NCI-H2171 treated with DMSO at 0.1 percent for 48 hours (cell line): Measurements from ENCODE around the gene ZNF431.
"Not testable (repeated sequence)": the region's sequence is repeated elsewhere in the genome, so short reads cannot be mapped to it uniquely, and the experiment has no call there.

Source experiments
- DNase-seq: peaks from one replicate; lab custom pipeline; 2025; lab: John Stamatoyannopoulos, UW

The ZNF431 gene

DNA sequence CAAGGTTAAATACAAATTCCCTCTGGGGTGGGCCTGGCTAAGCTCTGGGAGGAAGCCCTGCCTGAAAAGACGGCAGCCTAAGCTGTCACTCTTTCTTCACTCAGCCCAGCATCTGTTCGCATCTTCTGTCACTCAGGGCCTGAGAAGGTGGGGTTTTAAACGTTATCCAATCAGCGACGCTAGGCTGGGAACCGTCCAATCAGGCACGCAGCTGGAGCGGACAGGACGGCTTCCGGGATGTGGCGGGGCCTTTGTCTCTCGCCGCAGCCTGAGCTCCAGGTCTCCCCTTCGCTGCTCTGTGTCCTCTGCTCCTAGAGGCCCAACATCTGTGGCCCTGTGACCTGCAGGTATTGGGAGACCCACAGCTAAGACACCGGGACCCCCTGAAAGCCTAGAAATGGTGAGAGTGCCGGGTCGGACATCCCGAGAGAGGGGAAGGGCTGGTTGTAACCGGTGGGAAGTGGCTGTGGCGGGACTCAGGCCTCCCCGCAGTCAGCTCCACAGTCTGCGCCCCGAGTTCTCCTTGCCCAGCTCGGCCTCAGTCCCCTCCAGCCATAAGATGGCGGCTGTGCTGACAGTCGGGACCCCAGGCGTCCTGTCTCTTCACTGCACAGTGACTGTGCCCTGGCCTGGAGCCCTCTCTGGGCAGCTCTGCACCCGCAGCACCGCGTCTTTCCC is at the start of gene ZNF431:
ZNF431 (plus strand) TSS at position 254 of the 678 bp plus-strand sequence; CDS start at position 398, 144 bp downstream.
- peak; percentile 96 for DNase-seq

DNA sequence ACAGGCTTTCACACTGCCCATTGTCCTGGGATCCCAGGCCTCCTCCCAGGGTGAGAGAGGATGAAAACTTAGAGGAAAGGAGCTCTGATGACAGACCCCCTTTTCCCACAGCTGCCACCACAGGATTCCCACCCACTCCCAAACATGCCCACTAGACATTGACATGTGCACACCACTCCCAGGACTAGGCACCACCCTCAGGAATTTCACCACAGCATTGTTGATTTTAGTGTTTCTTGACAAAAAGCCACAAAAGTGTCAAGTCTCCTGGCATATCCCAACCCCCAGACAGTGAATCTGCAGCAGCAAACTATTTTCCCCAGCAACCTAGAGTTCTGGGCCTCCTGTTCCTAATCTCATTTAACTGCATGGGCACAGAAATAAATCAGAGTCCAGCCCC is 49.7 kb upstream of the ZNF431 start:
- DNase-seq: no peak

DNA sequence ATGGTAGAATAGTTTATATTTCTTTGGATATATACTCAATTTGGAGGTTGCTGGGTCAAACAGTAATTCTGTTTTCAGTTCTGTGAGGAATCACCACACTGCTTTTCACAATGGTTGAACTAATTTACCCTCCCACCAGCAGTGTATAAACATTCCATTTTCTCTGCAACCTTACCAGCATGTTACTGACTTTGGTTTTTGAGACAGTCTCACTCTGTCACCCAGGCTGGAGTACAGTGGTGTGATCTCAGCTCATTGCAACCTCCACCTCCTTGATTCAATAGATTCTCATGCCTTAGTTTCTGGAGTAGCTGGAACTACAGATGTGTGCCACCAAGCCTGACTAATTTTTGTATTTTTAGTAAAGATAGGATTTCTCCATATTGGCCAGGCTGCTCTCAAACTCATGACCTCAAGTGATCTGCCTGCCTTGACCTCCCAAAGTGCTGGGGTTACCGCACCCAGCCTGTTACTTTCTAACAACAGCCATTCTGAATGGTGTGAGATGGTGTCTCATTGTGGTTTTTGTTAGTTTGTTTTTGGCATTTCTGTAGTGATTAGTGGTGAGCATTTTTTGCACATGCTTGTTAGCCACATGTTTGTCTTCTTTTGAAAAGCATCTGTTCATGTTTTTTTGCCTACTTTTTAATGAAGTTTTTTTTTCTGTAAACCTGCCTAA is 47.4 kb upstream of the ZNF431 start:
- no peak for DNase-seq

DNA sequence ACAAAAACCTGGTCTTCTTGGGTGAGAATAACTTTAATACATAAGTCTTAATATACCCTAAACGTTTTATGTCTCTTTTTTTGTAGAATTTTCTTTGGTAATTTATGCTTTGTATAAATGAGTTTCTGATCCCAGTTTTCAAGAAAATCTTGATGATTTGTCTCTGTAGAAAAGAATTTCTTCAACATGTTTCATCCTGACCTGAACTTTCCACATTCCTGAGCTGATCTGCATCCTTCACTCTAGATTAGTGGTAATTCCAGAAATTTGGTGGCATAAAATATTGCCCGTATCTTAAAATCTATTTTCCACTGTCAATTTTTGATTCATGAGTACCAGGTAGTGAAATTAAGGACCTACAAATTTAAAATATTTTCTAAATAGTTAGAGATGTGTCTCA is 43.5 kb upstream of the ZNF431 start:
- DNase-seq: no peak

DNA sequence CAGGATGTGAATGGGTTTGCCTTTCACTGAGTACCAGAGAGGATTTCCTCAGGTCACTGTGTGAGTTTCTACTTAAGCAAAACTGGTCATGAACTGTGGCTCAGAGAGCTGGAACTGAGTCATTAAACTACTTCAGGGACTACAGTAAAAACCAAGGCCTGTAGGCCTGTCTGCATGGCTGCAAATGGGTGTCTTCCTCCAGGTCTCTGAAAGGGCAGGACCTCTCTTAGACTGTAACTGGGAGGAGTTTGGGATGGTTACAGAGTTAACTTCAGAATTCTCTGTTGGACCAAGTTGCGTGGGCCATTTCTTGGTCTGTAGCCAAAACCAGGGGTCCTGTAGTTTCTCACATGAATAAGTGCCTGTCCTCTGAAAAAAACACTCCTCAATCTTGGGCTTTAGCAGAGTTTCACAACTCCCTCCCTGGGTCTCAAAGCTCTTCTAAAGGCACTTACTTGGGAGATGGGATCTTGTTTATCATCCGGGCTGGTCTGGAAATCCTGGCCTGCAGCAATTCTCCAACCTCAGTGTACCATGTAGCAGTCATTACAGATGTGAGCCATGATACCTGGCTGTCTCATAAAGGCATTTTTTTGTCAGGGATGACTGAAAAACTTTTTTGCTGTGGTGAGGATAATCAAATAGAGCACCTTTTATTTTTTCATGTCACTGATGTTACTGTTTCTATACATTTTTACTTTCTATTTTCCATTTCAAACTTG is 40.2 kb upstream of the ZNF431 start:
- DNase-seq: no peak

DNA sequence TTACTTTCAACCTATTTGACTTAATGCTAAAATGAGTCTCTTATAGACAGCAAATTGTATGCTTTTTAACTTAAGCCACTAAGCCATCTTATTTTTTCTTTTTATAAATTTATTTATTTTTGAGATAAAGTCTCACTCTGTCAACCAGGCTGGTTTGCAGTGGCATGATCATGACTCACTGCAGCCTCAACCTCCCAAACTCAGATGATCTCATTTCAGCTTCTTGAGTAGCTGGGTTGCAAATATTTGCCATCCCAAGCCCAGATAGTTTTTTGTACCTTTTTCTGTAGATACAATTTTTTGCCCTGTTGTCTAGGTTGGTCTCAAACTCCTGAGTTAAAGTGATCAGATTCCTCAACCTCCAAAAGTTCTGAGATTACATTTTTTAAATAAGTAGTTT is 32.7 kb upstream of the ZNF431 start:
- no peak for DNase-seq

DNA sequence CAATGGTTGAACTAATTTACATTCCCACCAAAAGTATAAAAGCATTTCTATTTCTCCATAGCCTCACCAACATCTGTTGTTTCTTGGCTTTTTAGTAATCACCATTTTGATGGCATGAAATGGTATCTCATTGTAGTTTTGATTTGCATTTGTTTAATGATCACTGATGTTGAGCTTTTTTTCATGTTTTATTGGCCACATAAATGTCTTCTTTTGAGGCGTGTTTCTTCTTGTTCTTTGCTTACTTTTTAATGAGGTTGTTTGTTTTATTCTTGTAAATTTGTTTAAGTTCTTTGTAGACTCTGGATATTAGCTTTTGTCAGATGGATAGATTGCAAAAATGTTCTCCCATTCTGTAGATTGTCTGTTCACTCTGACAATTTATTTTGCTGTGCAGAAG is 31.7 kb upstream of the ZNF431 start:
- DNase-seq: no peak

DNA sequence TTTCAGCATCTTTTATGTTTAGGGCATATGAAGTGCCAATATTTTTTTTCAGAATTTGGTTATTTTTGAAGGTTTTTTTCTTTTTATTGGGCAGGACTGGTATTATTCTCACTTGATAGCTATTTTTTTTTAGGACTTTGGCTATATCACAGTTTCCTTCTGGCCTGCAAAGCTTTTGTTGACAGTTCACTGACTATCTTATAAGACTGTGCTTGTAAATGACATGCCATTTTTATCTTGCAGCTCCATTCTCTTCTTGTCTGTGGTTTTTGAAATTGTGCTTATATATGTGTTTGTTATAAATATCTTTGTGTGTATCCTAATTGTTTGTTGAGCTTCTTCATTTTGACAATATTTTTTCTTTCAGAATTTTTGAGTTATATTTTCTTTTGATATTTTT is 26.4 kb upstream of the ZNF431 start:
- no peak for DNase-seq

DNA sequence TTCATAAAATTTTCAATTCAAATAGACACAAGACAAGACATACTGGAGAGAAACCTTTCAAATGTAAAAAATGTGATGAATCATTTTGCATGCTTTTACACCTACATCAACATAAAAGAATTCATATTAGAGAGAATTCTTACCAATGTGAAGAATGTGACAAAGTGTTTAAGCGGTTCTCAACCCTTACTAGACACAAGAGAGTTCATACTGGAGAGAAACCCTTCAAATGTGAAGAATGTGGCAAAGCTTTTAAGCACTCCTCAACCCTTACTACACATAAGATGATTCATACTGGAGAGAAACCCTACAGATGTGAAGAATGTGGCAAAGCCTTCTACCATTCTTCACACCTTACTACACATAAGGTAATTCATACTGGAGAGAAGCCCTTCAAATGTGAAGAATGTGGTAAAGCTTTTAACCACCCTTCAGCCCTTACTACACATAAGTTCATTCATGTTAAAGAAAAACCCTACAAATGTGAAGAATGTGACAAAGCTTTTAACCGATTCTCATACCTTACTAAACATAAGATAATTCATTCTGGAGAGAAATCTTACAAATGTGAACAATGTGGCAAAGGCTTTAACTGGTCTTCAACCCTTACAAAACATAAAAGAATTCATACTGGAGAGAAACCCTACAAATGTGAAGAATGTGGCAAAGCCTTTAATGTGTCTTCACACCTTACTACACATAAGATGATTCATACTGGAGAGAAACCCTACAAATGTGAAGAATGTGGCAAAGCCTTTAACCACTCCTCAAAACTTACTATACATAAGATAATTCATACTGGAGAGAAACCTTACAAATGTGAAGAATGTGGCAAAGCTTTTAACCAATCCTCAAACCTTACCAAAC is 24.6 kb upstream of the ZNF431 start:
- DNase-seq: no peak

DNA sequence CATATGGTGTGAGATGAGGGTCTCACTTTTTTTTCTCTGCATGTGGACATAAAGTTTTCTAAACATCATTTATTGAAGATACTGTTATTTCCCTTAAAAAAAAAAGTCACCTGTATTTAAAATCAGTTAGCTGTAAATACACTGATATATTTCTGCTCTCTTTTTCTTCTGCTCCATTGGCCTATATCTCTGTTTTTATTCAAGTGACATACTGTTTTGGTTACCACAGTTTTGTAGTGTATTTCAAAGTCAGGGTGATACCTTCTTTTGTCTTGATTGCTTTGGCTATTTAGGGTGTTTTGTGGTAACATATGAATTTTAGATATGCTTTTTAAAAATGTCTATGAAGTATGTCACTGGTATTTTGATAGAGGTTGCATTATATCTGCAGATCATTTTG is 15.8 kb upstream of the ZNF431 start:
- DNase-seq: no peak

DNA sequence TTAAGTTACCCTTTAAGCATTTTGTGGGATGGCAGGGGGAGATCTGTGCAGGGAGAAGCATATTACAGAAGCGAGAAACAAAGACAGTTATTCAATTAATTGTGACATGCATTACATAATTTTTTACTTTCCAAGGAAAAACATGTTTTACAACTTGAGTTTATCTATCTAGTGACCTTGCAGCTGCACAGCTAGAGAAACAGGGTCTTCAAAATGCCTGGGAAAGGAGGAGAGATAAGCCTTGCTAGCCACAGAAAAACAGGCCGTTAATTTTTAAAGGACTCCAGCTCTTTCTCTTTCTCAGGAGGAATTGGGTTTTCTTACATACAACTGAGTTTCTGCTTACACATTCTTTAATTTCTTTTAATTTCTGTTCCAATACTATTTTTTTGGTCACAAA is 14.8 kb upstream of the ZNF431 start:
- DNase-seq: no peak

DNA sequence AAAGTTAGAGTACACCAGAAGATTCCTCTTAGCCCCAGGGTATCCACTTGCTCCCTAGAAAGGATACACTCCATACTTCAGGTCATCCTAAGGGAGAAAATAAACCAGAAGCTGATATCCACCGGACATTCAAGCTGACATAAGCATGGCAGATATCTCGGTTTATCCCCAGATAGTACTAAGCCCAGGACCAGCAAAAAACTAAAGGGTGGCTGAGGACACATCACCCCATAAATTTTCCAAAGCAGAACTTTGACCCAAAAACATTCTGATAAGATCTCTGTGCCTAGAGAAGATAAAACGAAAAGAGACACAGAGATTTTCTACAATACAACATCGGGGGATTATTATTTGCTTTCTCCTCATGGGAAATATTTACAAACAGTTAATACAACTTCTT is 13.9 kb upstream of the ZNF431 start:
- no peak for DNase-seq

DNA sequence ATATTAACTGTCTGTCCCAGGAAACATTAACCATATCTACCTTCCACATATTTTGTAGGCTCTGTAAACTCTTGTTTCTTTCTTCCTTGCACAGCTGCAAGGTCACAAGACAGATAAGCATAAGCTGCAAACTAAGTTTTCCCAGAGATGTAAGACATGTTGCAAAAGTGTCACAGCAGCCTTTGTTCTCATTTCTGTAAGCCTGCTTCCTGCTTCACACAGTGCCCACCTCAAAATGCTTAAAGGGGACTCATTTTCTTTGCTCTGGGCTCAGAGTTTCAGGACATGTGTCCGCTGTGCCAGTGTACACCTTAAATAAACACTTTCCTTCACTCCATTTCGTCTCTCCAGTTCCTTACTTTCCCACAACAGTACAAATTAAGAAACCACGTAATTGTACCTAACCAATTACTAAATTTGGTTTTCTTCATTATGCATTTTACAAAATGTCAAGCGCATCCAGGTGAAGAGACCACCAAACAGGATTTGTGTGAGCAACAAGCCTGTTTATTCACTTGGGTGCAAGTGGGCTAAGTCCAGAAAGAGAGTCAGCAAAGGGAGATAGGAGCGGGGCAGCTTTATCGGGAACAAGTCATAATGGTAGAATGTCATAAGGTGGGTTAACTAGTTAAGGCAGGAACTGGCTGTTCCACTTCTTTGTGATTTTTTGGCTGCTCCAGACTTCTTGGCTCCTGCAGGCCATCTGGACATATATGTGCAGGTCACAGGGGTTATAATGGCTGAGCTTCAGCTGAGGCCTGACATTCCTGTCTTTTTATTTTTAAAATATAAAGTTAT is 12.7 kb upstream of the ZNF431 start:
- no peak for DNase-seq

DNA sequence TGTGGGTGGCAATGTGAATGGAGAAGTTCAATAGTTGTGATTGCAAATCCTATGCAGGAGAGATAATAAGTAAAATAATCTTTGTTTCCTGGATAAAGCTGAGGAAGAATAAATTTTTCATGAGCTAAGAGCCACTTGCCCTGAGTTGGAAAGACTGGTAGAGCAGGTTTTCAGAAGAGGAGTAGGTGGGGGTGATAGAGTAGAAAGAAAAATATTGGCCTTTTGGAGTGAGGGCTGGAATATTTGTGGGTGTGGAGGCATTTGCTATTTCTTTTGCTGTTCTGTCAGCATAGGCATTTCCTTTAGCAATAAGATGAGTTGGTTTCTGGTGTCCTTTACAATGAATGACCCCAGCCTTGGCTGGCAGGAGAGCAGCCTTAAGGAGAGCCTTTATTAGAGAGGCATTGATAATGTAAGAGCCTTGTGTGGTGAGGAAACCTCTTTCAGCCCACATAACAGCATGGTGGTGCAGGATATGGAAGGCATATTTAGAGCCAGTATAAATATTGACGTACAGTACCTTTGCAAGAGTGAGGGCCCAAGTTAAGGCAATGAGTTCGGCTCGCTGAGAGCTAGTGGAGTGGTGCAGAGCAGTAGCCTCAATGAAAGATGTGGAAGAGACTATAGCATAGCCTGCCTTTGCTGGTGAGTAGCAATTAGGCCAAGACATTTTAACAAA is 11.6 kb upstream of the ZNF431 start:
- DNase-seq: no peak

DNA sequence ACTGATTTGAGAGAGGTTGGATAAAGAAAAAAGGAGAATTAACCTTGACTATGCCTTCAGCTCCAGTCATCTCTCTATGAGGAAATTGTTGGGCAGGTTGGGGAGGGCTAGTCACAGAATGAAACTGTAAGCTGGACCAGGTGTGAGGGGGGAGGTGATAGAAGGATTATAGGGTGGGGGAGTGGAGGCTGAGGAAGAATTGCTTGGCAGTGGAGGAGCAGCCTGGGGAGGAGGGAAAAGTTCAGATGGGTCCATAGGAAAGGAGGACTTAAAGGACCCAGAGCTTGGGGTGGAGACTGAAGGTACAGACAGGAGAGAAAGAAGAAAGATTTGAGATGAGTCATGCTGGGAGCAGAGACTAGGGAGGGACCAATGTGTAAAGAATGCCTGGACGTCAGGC is 8.2 kb upstream of the ZNF431 start:
- DNase-seq: no peak

DNA sequence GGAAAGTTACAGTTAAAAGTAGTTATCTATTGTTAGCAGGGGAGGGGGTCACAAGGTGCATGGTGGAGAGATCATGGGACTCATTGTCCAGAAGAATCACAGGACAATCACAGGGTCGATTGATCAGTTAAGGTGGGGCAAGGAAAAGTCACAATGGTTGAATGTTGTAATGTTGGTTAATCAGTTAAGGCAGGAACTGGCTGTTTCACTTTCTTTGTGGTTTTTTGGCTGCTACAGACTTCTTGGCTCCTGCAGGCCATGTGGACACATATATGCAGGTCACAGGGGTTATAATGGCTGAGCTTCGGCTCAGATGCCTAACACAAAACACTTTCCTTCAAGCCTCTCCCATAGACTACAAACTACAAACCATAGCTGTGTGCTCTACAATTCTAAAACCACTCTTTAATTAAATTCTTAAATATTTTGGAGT is 6.9 kb upstream of the ZNF431 start:
- DNase-seq: no peak

DNA sequence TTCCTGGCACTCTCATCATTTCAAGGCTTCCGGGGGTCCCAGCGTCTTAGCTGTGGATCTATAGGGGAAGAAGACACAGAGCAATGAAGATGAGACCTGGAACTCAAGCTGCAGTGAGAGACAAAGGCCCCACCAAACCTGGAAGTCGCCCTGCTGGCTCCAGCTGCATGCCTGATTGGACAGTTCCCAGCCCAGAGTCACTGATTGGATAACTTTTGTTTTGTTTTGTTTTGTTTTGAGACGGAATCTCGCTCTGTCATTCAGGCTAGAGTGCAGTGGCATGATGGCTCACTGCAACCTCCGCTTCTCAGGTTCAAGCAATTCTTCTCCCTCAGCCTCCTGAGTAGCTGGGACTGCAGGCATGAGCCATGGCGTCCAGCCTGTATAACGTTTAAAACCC is 6.4 kb upstream of the ZNF431 start:
- DNase-seq: no peak

DNA sequence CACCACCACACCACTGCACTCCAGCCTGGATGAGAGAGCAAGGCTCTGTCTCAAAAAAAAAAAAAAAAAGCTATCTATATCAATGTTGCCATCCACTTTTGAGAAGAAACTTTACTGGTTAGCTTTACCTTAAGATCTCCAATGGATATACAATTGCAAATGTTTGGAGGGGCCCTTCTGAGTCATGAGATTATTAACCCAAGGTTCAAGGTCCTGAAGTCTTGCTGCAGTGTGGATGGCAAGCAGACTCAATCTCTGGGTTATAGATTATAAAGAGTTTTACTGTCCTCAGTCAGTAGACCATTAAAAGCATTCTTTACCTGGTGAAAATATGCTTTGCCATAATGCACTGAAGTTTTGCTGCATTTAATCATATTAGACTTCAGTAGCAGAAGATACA is 3.7 kb upstream of the ZNF431 start:
- DNase-seq: no peak

DNA sequence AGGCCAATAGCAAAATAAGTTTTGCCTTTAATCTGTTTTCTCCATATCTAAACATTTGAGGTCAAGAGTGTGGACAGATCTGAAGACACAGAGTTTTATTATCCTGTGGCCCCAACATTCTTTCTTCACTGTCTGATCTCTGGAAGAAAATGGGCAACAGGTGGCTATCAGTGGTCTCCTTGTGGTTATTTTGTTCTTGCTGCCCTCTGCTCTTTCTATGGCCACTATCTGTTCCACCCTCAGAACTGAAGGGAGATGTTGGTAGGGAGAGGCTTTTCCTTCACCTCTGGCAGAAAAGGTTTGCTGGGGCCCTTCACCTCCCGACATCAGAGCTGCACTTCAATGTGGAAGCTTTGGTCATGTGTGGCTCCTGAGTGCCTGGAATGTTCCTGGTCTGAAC is 834 bp upstream of the ZNF431 start:
- not testable (repeated sequence) for DNase-seq

DNA sequence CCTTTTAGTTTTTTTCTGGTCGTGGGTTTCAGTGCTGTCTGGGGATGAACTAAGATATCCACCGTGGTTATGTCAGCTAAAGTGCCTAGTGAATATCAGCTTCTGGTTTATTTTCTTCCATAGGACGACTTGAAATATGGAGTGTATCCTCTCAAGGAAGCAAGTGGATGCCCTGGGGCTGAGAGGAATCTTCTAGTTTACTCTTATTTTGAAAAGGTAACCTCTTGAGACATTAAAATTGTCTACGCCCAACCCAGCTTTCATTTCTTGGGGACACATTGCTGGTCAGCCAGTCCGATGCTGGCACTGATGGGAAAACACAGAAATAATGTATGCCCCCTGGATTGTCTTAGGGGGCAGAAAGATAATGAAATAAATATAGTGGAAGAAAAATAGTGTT is 1.6 kb downstream of the ZNF431 start:
- no peak for DNase-seq

DNA sequence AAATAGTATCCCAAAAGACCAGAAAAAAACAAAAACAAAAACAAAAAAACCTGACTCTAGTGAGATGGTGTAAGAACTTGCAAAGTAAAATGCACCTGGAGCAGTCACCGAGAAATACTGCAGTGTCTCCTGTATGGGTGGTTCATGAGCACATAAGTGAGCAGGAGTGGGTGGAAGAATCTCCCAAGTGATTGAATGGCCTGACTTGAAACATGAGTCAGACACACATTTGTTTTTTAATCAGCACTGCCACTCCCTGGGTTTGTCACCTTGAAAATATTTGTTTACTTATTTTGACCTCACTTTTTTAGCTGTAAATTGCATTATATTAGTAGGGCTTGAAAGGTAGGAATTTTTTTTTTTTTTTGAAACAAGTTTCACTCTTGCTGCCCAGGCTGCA is 2.0 kb downstream of the ZNF431 start:
- DNase-seq: no peak
